Lower leg skin (tissue), 4 donors: Measurements from ENCODE around the gene TSPEAR. TPM values are rescaled to one million over a fixed set of nuclear protein-coding genes. Genes with fewer than 3 reads are reported as not detected.
A peak's percentile ranks its signal among the peaks of the same experiment; 100 is the strongest.
"Not testable (repeated sequence)": the region's sequence is repeated elsewhere in the genome, so short reads cannot be mapped to it uniquely, and the experiment has no call there.

Experiments used
- DNase-seq, 2 donors: peaks; one replicate each; pipeline ENCODE4 v3.0.0-alpha.2; 2019; ENCODE audit warnings: low spot score in 2 of 2
- H3K4me3 ChIP-seq: fragments of 200-600 bp; sonication (generic); 2 replicates; pipeline ENCODE4 v1.5.1; 2017; ENCODE audit warnings: mild to moderate bottlenecking, low read depth; ENCODE audit not compliant: poor library complexity, severe bottlenecking
- CTCF ChIP-seq, 3 donors: fragments of 450-650 bp; IDR thresholded peaks; one replicate each; pipeline ENCODE4 v1.5.1; 2016; ENCODE audit warnings: antibody characterized with exemption in 3 of 3, mild to moderate bottlenecking in 3 of 3, moderate library complexity in 2 of 3
- POLR2A ChIP-seq, 2 donors: fragments of 450-650 bp; IDR thresholded peaks; one replicate each; pipeline ENCODE4 v1.6.1; 2016 to 2017; ENCODE audit warnings: antibody characterized with exemption in 2 of 2, mild to moderate bottlenecking in 1 of 2, moderate library complexity in 1 of 2
- WGBS, 2 donors: methylation state at CpG; one replicate each; pipeline ENCODE4 v1.1.5; 2018; 5-methylcytosine and 5-hydroxymethylcytosine counted together
- intact Hi-C: fragments of 100-400 bp; cut with DNase I; formaldehyde crosslinking; loops from one replicate; pipeline ENCODE4 v1.15.0; 2023; ENCODE audit warnings: low total_unique reads
- total RNA-seq, 4 donors: library from RNA; depleted of rRNA; stranded (reverse); fragments of >200 nt; gene quantifications; one replicate each; pipeline ENCODE4 v1.1.0, GENCODE V29; 2016

TSPEAR gene
- total RNA-seq, 4 donors from 2014 or later = 0.06 TPM; not detected in 3

- TF ChIP-seq CTCF (IDR thresholded peaks at IDR 0.05) (no peak), POLR2A (IDR thresholded peaks at IDR 0.05) (no peak)
- WGBS, 2 donors = 79 to 80% methylated on average over 1 of the region's 1 CpG
- DNase-seq = no peak
- intact Hi-C loops = no loop called here
- H3K4me3 ChIP-seq = no peak overlapping the region
Observed at GRCh38 chr21:44564886-44565598, 146.3 kb downstream of the TSPEAR start.

GRCh38 chr21:44564099-44564498 lies 147.3 kb downstream of the TSPEAR start:
- intact Hi-C loops = no loop called here
- no peak overlapping the region for H3K4me3 ChIP-seq
- DNase-seq = no peak
- no peak for TF ChIP-seq POLR2A (IDR thresholded peaks at IDR 0.05)
- WGBS, 2 donors = 97 to 100% methylated on average over 1 of the region's 1 CpG

- no peak for DNase-seq
- no peak within 1 kb of the TSS for H3K4me3 ChIP-seq
- TF ChIP-seq POLR2A (IDR thresholded peaks at IDR 0.05) = no peak
- no peak for TF ChIP-seq CTCF (IDR thresholded peaks at IDR 0.05)
- 71 to 77% methylated on average over 5 of the region's 5 CpGs for WGBS, 2 donors
- intact Hi-C loops = no loop called here
Observed at GRCh38 chr21:44558695-44559094, 152.7 kb downstream of the TSPEAR start, which contains the start of gene KRTAP10-3. TSS of gene KRTAP10-3 (minus strand) at chr21:44558795. CDS start at chr21:44558715, 80 bp downstream.

- H3K4me3 ChIP-seq, intact Hi-C loops: not testable (repeated sequence)
- peak in 1 of 2 donors; percentile 65 for DNase-seq
- 74 to 77% methylated on average over 10 of the region's 10 CpGs for WGBS, 2 donors
Observed at GRCh38 chr21:44558329-44558675, 153.1 kb downstream of the TSPEAR start.

GRCh38 chr21:44557491-44558328 lies 153.7 kb downstream of the TSPEAR start:
- intact Hi-C loops = no loop called here
- 64 to 70% methylated on average over 30 of the region's 30 CpGs for WGBS, 2 donors
- peak in 1 of 2 donors; percentile 80 for DNase-seq
- no peak for TF ChIP-seq CTCF (IDR thresholded peaks at IDR 0.05)
- TF ChIP-seq POLR2A (IDR thresholded peaks at IDR 0.05) = no peak
- H3K4me3 ChIP-seq = no peak overlapping the region

GRCh38 chr21:44556879-44557278 lies 154.5 kb downstream of the TSPEAR start:
- WGBS, 2 donors = 83 to 85% methylated on average over 9 of the region's 9 CpGs
- intact Hi-C loops = no loop called here
- H3K4me3 ChIP-seq = no peak overlapping the region
- peak in 1 of 2 donors; percentile 59 for DNase-seq
- no peak for TF ChIP-seq POLR2A (IDR thresholded peaks at IDR 0.05)
- TF ChIP-seq CTCF (IDR thresholded peaks at IDR 0.05) = no peak
